Measurements from ENCODE around the gene CD6.
A peak's percentile ranks its signal among the peaks of the same experiment; 100 is the strongest.

The CD6 gene

GRCh38 chr11:61049063-61049377 is 77.5 kb downstream of the CD6 start:
- TF ChIP-seq CTCF (IDR thresholded peaks at IDR 0.05), result no peak
- Histone ChIP-seq H3K4me3 (no peak overlapping the region), H3K36me3 (no peaks in the 10 kb centered on the region), H3K9me3 (no peaks in the 10 kb centered on the region), H3K27me3 (no peaks in the 10 kb centered on the region), H3K4me1 (no peaks in the 10 kb centered on the region), H3K27ac (no peak overlapping the region)
- DNase-seq, result no peak
- intact Hi-C loops (cut with DNase I; ENCODE audit: low total_unique reads), result no loop called here

- Histone ChIP-seq H3K4me1 (no peaks in the 10 kb centered on the region), H3K9me3 (no peaks in the 10 kb centered on the region), H3K27me3 (no peaks in the 10 kb centered on the region), H3K36me3 (no peaks in the 10 kb centered on the region), H3K27ac (no peak overlapping the region), H3K4me3 (no peak overlapping the region)
- peak in 1 of 2 donors; percentile 49 for DNase-seq
- TF ChIP-seq CTCF (IDR thresholded peaks at IDR 0.05), result no peak
- intact Hi-C loops (cut with DNase I; ENCODE audit: low total_unique reads), result no loop called here
These were observed 78.4 kb downstream of the CD6 start for GRCh38 chr11:61049859-61050258.

- DNase-seq, result no peak
- intact Hi-C loops (cut with DNase I; ENCODE audit: low total_unique reads), result no loop called here
- Histone ChIP-seq H3K27me3 (no peaks in the 10 kb centered on the region), H3K9me3 (no peaks in the 10 kb centered on the region), H3K4me1 (no peaks in the 10 kb centered on the region), H3K27ac (no peak overlapping the region), H3K4me3 (no peak overlapping the region), H3K36me3 (no peaks in the 10 kb centered on the region)
- TF ChIP-seq CTCF (IDR thresholded peaks at IDR 0.05), result no peak
These were observed 80.9 kb downstream of the CD6 start for GRCh38 chr11:61052182-61052972.

GRCh38 chr11:61053191-61053590 is 81.7 kb downstream of the CD6 start:
- no peaks in the 10 kb centered on the region for H3K36me3 ChIP-seq
- H3K27me3 ChIP-seq, result no peaks in the 10 kb centered on the region
- no peak for DNase-seq
- intact Hi-C loops (cut with DNase I; ENCODE audit: low total_unique reads), result no loop called here
- TF ChIP-seq CTCF (IDR thresholded peaks at IDR 0.05), result no peak
- no peaks in the 10 kb centered on the region for H3K4me1 ChIP-seq
- H3K9me3 ChIP-seq, result no peaks in the 10 kb centered on the region
- H3K4me3 ChIP-seq, result no peak overlapping the region
- no peak overlapping the region for H3K27ac ChIP-seq

GRCh38 chr11:61054513-61054912 is 83.0 kb downstream of the CD6 start:
- DNase-seq, result no peak
- Histone ChIP-seq H3K27me3 (no peaks in the 10 kb centered on the region), H3K36me3 (no peaks in the 10 kb centered on the region), H3K4me1 (no peaks in the 10 kb centered on the region), H3K27ac (no peak overlapping the region), H3K9me3 (no peaks in the 10 kb centered on the region), H3K4me3 (no peak overlapping the region)
- intact Hi-C loops (cut with DNase I; ENCODE audit: low total_unique reads), result no loop called here
- TF ChIP-seq CTCF (IDR thresholded peaks at IDR 0.05), result no peak
